ENCODE results near the gene CD151.
A peak's percentile ranks its signal among the peaks of the same experiment; 100 is the strongest.

CD151 gene

DNA sequence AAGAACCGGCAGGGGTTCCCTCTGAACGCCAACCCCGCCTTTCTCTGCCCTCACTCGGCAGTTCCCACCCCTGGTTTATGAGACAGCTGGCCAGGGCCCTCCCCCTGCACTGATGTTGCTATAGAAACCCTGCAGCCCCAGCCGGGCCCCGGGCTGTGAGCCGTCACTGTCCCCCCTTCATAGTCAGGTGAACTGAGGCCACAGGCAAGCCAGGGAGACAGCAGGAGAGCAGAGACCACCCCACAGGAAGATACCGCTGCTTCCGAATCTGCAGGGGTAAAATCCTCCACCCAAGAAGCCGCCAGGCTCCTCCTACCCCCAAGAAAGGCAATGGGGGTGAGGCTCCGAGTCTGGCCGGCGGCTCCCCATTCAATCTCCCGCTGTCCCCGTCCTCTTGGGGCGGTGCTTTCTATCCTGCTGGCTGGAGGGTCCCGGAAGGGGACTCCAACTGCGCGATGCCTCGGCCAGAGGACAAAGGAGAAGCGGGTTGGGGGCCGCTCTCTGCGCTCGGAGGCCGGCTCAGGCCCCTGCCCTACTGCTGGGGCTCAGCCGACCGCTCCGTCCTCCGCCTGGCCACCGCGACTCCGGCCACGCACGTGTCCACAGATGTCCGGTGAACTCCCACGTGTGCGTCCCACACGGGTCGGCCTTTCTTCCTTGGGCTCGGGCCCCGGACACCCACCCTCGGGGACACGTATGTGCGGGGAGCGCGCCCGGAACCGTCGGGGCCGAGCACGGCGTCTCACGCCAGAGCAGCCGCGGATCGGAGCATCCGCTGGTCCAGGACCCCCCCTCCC, 35.3 kb upstream of the CD151 start:
- DNase-seq: peak; percentile 66

DNA sequence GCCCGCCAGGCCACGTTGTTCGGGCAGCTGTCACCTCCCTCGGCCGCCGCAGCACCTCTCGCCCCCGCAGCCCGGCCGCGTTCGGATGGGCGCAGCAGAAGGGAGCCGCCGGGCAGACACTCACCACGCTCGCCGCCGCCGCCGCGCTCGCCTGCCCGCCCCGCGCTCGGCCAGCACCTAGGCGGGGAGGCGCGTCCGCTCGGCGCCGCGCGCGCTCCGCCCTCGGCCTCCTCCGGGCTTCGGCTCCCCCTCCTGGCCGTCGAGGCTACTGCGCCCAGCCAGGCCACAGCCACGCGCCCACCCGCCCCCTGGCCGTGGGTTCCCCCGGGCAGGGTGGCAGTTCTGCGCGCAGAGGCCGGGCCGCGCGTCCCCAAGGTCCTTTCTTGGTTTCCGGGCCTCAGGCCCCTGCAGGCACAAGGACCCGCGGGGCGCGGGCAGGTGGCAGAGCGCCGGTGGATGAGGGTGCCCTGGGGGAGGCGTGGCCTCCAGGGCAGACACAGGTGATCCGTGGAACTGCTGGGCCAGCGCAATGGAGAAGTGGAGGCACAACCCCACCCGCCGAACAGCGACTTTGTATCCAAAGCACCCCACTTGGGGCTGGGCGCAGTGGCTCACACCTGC, 34.5 kb upstream of the CD151 start, which contains the start of gene SLC25A22:
SLC25A22 (minus strand) TSS at position 189 of the 621 bp plus-strand sequence. CDS start 3,275 bp downstream, outside the sequence.
- peak; percentile 80 for DNase-seq

DNA sequence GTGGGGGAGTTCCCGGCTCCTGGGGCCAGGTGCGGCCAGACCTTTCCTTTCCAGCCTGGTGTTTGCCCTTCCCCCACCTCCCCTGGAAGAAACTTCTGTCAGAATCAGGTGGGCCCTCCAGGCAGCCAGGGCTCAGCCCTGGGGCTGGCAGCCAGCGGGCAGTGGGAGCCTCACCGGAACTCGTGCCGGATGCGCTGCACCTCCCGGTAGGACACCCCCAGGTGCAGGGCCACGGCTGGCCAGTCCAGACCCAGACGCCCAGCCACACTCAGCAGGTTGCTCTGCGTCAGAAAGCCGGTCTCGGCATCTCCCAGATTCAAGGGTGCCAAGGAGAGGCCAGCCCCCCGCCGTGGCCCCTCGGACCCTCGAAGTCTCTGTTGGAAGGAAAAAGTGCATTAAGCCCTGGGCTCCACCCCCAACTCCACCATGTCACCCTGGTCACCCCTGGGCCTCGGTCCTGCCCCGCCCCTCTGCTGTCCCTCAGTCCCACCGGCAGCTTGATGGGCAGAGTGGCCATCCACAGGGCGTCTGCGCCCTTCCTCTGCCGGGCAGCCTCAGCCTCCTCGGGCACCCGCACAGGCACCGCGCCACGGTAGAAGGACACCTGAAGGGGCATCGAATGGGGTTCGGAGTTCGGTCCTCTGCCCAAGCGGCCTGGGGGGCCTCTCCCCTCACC, 33.0 kb upstream of the CD151 start:
- DNase-seq: no peak

DNA sequence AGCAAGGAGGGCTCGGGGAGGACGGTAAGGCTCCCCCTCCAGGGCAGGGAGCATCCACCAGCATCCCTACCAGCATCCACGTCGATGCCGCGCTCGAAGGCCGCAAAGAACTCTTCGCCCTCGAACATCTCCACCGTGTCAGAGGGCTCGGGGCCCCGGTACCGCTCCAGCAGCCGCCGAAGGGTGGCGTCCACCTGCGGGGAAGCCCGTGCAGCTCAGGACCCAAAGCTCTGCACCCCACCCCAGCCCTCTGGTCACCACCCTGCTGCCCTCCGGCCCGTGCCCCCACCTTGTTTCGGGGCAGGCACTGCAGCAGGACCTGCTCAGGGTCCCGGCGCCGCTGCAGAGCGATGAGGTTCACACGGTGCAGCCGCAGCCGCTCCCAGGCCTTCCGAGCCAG, 32.3 kb upstream of the CD151 start:
- no peak for DNase-seq

DNA sequence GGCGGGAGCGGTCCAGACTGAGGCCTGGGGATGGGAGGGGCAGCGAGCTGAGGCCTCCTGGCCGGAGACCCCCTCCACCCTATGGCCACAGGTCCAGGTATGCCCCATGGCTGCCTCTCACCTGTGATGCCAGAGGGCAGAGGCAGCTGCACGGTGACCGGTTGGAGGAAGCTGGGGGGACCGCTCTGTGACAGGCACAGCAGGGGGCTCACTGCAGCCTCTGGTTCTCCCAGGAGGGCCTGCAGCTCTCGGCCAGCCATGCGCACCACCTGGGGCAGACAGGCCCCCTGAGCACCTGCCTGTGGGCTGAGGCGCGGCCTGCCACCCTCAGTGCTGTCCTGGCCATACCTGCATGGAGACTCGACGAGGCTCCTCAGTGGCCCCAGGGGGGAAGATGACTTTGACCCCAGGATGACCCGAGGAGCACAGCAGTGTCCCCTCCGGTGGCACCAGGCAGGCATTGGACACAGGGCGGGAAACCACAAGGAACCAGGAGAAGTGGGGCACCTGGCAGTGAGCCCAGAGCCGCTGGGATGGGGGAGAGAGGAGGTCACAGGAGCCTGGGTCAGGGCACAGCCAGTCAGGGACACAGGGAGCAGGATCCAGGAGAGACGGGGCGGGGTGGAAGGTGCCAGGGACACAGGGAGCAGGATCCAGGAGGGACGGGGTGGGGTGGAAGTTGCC, 31.5 kb upstream of the CD151 start:
- DNase-seq: no peak

DNA sequence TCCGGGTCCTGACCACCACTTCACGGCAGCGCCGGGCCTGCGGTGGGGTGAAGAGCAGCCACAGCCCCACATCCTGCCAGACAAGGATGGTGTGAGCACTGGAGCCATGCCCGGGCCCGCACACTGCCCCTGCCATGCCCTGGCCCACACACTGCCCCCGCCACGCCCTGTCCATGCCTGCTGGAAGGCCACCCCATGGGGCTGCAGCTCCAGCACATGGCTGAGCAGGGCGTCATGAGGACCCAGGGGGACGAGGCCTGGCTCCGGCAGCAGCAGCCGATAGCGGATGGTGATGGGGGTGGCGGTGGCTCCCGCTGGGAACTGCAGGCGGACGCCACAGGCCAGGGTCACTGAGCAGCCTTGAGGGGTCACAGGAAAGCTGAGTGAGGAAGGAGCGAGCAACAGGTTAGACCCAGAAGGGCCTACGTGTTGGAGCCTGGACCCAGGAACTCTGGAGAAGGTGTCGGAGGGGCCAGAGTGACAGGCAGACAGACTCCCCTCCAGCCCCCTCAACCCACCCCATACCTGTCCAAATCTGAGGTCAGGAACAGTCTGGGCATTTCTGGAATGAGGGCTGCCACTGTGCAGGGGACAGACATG, 30.6 kb upstream of the CD151 start:
- no peak for DNase-seq

- DNase-seq: no peak
Measured at GRCh38 chr11:802693-803466, 29.9 kb upstream of the CD151 start.

- DNase-seq: no peak
Measured at GRCh38 chr11:803467-803742, 29.3 kb upstream of the CD151 start.

DNA sequence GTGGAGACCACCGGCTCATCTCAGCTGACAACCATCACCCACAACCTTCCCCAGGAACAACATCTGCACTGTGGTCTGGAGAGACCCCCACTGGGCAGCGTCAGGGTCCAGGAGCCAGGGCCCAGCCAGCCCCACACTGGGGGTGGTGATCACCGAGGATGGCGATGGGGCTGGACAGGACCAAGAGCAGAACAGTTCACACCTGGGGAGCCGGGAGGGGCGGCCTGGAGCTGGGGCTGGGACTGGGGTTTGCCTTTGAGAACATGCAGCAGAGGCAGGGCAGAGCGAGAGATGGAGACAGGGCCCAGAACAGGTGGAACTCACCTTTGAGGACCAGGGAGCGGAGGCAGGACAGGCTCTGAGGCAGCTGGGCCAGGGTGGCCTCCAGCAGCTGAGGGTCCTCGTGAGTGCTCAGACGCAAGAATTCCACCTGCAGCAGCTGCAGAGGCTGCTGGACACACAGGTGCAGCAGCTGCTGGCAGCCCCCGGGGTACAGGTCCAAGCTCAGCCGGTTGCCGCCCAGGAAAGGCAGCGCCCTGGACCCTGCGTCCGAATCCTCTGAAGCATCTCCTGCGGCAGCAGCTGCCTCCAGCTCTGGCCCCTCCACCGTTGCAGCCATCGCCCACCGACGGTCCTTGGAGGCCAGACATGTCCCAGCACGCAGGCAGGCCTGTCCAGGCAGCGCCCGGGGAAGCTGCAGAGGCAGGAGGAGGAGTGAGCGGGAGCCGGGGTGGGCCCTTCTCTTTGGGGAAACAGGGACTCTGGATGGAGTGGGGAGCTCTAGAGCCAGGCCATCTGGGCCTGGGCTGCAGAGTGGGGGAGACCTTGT, 28.8 kb upstream of the CD151 start:
- DNase-seq: no peak

DNA sequence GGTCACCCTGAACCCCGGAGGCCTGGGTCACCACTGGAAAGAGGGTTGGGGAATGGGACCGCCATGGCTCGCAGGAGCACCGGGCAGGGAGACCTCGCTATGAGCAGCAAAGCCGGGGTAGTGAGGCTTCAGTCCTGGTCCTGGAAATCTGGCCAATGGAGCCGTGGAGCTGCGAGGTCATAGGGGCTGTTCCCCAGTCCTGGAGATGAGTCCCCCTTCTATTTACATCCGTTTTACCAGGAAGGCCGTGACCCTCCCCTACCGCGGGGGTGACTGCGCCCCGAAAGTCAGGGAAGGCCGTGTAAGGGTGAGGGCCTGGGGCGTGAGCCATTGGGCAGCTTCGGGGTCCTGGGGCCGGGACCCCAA, 28.2 kb upstream of the CD151 start:
- DNase-seq: no peak

- DNase-seq: no peak
Measured at GRCh38 chr11:808427-809286, 24.1 kb upstream of the CD151 start.

DNA sequence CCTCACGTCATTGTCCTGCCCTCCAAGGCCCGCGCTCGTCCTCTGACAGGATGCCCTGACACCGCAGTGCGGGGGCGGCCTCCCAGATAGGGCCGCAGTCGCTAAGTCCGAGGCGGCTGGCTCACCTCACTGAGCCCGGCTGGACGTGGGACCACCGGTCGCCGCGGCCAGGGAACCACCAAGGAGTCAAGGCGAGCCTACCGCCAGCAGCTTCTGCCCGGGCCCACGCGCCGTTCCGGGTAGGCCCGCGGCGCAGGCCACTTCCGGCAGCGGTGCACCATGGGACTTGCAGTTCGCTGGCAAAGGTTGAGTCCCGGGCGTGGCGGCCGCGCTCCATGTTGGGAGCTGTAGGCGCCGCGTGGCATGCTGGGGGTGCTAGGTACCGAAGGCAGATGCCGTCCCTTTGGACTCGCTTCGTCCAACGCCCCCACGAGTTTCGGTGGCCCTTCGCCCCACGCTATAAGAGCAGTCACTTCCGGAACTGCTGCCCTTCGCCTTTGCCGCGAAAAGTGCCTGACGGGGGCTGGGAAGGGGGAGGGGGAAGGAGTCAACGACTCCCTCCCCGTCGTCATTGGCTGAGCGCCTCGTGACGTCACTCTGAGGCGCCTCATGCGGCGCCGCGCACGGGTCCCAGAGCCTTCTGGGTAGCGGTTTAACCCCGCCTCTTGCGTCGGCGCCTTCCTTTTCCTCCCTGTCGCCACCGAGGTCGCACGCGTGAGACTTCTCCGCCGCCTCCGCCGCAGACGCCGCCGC, 23.3 kb upstream of the CD151 start, which contains the start of gene RPLP2:
RPLP2 (plus strand) TSS at position 681 of the 753 bp plus-strand sequence. CDS start 268 bp downstream, outside the sequence.
- peak; percentile 95 for DNase-seq

- no peak for DNase-seq
Measured at GRCh38 chr11:810040-810567, 22.6 kb upstream of the CD151 start.

GRCh38 chr11:811446-812245, 21.1 kb upstream of the CD151 start:
- no peak for DNase-seq

DNA sequence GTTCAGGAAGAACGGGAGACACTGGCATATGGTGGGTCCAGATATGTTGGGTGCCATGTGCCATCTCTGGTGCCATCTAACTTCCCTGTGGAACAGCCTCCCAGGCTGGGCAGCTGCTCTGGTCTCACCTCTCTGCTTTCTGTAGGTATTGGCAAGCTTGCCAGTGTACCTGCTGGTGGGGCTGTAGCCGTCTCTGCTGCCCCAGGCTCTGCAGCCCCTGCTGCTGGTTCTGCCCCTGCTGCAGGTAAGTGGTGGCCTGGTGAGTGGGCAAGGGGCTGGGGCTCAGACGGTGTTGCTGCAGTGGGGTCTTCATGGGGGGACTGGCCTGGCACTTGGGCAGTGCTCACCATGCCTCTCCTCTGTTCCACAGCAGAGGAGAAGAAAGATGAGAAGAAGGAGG, 20.4 kb upstream of the CD151 start:
- DNase-seq: no peak

DNA sequence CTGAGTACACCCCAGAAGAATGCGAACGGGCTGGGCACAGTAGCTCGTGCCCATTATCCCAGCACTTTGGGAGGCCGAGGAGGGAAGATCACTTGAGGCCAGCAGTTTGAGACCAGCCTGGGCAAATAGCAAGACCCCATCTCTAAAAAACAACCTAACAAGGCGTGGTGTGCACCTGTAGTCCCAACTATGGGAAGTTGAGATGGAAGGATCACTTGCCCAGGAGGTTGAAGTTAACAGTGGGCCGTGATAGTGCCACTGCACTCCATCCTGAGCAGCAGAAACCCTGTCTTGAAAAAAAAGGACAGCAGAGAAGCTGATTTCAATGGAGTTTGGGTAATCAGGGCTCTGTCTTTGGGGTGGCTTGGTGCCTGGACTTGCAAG, 19.7 kb upstream of the CD151 start:
- no peak for DNase-seq

GRCh38 chr11:813456-814096, 19.2 kb upstream of the CD151 start:
- DNase-seq: no peak

Data from activated effector memory CD4-positive, alpha-beta T cell treated with Interleukin-2 at 50 U/mL for 16 hours (primary cell).